HG03439 (cell line): ENCODE measurements around the gene ANO6.
"Not testable (repeated sequence)": the region's sequence is repeated elsewhere in the genome, so short reads cannot be mapped to it uniquely, and the experiment has no call there.

Source experiments
- ATAC-seq: cut with Tn5 transposase; IDR thresholded peaks from one replicate; pipeline ENCODE4 v1.9.1; 2021; ENCODE audit warnings: mild to moderate bottlenecking, moderate library complexity; ENCODE audit not compliant: unreplicated experiment

ANO6 gene

DNA sequence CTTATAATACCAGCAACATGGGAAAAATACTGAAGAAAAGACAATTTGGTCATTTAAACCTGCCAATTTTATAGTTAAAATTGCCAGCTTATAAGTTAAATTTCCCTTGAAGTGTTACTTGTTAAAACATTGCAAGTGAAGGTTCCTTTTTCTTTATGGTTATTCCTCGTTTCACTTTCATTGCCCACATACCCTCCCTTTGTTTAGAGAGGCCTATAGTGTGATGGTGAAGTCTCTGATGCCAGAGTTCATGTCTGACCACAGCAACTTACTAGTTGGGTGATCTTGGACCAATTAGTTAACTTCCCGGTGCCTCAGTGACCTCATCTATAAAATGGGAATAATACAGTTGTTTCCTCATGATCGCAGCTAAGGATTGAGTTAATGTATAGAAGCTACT, 173.5 kb downstream of the ANO6 start:
- no peak for ATAC-seq

DNA sequence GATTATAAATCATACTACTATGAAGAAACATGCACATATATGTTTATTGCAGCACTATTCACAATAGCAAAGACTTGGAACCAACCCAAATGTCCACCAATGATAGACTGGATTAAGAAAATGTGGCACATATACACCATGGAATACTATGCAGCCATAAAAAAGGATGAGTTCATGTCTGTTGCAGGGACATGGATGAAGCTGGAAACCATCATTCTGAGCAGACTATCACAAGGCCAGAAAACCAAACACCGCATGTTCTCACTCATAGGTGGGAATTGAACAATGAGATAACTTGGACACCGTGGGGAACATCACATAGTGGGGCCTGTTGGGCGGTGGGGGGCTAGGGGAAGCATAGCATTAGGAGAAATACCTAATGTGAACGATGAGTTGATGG, 181.6 kb downstream of the ANO6 start:
- not testable (repeated sequence) for ATAC-seq

DNA sequence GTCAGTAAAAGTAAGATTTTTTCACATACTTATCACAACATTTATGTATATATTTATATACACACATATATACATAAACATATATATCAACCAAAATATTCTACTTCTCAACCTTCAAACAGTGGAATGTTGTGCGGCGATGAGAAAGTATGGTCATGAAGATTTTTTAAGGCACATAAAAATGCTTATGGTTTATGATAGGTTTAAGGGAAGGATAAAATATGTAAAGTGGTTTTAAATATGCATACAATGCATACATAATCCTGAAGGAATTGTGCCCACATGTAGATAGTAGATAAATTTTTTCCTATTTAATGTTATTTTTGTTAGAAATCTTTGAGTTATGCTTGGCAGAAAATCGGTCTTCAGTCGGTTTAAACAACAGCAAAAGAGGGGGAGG, 182.7 kb downstream of the ANO6 start:
- ATAC-seq = no peak

DNA sequence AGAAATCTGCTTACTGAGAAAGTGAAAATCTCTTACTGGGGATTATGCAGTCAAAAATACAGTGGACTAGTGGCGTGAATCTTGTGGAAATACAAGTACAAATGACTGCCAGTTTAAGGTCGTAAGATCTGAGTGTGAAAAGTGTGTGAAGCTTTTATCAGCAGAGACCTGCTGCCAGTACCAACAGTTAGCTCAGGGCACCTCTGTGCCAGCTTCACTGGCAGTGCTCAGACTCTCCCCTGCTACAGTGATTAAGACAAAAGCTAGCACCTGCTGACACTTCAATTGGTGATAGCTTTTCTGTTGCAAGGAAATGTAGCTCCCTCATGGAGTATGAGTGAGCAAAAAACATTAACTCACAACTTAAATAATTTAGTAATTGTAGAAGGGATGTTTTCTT, 185.1 kb downstream of the ANO6 start:
- ATAC-seq = no peak

DNA sequence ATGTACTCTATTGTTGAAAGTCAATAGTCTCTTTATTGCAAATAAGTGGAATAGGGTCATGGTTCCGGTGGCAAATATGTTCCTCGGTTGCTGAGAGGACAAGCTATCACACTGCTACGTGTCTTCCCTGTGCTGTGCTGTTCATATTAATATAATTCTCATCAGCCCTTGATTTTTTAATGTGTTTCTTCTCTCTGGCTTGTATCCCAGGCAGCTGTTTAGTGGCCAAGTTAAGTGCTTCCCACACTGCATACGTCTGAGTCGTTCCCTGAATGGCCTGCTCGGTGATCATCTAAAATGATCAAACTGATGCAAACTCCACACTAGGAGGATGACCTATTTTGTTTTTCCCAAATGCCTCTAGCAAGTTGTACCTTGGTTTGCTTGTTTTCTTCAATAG, 186.4 kb downstream of the ANO6 start:
- no peak for ATAC-seq

DNA sequence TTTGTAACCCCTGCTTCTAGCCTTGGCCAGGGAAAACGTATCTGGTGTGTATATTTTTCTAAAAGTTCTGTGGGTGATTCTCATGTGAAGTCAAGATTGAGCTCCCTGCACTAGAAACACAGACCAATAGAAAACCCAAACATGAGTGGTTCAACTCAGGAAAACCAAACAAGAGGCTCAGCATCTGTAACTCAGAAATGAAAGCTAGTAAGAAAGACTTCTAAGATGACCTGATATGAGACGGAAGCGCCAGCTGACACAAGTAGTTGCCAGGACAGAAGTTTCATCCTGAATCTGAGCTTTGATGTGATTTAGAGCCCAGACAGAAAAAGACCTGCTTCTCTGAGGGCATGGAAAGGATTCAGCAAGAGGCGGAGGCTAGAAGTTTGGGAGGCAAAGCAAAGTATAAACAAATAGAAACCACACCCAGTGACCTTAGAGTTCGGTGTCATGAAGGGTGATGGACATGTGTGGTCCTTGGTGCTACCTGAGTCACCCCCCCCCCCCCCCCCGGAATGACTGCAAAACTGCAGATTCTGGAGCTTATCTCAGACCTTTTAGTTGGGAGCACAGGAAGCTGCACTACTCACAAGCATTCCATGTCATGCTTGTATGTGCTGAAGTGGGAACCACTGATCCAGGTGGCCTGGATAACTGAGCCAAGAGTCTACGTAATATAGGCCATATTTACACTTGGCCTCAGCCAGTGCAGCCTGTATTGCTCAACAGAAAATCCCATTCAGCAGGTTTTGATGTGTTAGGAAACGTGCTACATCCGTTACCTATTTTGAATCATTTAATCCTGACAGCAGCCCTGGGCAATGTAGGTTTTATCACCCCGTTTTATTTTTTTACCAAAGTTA, 191.3 kb downstream of the ANO6 start:
- ATAC-seq = no peak

DNA sequence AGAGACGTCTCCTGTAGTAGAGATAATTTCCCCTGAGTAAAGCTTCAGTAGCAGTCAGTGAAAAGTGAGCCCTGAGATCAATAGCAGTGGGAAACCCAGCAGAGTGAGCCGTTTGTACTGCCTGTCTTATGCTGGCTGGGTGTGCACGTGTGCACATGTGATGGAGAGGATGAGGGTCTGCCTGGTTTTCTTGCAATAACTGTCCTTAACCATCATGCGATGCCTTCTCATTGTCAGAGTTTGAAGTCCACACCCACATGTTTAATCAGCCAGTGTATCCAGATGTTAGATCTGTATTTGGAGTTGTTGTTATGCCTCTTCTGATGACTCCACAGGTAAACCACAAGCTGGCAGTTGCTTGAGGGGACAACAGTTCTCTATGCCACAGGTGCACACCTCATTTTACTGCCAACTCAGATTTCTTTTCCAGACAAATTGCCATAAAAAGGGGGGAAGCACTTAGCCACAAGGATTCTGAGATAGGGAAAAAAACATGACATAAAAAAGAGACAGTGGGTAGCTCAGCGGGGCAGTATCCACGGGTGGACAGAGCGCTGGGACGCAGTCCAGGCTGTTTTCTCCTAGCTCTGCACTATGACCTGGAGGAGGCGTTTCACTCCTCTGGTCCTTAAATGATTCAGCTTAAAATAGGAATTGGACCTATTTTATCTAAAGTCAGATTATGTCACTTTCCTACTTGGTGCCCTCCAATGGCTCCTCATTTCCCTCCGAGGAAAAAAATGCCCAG, 192.3 kb downstream of the ANO6 start:
- ATAC-seq = no peak

DNA sequence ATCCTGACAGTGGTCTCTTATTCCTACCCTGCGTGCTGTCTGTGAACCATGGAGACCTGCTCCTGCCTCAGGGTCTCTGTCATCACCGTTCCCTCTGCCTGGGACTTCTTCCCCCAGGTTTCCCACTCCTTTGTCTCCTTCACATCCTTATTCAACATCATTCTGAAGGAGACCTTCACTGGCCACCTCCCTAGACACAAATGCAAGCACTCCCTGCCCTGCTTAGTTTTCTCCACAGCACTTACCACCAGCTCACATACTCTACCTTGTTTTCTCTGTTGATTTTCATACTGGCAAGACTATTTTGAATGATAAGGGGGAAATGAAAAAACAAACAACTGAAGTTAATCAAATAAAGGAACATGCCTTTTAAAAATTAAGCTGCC, 192.8 kb downstream of the ANO6 start:
- ATAC-seq = no peak

DNA sequence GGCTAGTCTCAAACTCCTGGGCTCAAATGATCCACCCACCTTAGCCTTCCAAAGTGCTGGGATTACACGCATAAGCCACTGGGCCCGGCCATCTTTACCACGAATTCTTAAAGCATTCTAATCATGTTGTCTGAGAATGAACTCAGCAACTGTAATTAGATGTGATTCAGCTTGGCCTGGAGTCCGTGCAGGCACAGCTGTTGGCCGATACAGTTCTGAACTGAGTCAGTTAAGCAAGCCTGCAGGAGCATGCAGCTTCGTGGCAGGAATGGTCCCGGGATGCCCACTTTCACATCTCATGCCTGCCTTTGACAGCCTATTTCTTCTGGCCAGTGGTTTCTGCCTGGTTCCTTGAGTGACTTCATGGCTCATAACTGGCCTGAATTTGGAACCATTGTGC, 194.1 kb downstream of the ANO6 start:
- no peak for ATAC-seq

DNA sequence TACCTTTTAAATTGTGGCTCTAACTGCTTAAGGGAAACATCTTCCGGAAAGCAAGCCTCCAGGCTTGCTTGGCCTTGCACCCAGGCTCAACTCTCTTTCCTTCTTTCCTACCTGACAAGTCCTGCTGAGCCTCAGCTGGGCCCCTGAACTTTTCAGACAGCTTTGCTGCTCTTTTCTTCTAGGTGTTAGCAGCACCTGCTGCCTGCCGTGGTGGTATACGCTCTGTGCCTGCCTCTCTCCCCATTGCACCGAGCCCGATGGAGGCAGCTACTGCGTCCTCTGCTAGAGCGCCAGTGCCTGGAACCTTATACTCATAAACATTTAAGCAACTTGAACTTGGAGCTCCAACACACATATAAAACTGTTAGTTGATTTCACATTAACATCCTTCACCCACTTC, 195.7 kb downstream of the ANO6 start:
- no peak for ATAC-seq

DNA sequence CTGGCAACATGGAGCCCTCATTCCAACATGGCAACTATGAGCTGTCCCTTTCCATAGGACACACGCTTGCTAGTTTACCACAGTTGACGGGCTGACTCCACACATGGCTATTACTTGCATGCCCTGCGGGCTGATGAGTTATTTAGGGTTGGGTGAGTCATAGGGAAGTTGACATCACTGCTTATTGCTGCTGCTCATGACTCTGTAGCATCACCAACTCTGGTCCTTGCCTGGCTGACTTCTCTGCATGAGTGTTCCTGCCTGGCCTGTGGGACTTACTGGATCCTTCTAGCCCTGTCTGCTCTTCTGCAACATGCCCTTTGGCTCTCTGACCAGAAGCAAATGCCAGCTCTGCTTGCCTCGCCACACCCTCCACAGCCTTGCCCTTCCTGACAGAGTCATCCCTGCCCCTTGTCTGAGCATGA, 199.5 kb downstream of the ANO6 start:
- ATAC-seq = peak; percentile 95

DNA sequence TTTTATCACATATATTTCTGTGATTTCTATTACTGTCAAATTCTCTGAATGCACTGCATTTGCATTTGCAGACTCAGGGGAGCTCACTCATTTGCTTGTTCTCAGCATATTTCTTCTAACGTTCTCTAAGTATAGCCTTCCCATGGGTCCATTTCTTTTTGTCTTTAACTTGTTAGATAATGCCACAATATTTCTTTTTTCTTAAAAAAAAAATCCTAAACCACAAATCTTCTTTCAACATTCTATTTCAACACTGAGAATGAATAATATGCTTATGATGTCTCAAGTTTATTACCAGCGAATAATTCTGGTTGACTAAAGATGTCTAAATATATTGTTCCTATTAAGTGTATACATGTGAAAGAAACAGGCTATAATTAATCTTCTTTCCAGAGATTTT, 200.2 kb downstream of the ANO6 start:
- no peak for ATAC-seq

DNA sequence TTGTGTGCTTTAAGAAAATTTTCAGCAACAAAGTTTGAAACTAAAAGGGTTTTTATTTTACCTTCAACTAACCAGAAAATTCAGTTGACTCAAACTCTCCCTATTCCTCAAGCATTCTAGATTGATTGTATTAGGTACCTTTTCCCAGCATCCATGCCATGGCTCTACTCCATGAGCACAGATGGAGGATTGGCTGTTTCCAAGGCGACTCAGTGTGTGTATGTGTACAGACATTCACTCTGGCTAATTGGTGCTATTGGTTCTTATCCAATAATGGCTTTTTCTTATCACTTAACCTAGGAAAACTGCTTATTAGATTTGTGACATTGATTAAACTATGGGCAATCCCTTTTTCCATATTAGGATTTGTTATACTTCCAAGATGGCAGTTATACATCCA, 202.6 kb downstream of the ANO6 start:
- no peak for ATAC-seq

DNA sequence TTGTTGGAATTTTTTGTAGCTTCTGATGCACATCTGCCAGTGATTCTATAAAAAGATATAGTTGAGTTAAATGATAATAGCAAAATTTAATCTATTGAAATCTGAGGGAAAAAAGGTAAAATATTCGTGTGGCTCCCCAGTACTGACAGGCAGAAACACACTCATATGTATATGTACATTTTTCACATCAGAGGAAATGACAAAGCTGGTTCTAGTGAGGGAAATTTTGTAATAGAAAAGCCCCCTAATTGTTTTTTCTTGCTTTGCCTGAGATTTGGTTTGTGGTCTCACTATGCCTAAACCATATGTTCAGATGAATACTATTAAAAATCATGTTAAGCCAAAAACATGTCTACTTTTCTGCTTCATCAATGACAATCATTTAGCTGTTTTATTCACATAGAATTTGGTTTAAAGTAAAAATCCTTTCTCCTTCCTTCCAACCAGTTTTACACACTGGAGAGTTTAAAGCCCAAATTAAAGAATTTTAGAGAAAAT, 203.5 kb downstream of the ANO6 start:
- no peak for ATAC-seq

DNA sequence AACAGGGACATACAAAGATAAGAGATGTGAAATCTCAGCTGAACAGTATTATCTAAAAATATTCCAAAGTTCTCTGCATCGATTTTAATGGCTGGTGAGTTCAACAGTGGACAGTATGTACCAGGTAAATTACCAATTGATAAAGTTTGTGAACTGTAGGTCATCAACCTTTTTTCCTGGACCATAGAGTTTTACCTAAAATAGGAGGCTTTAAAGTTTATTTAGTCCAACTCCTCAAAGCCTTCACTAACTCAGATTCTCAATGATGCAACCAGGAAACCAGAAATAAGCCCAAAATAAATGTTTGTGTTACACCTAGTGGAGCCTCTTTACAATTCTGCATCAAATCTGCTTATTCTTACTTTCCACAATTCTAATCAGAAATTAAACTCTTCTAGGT, 205.8 kb downstream of the ANO6 start:
- ATAC-seq = no peak

DNA sequence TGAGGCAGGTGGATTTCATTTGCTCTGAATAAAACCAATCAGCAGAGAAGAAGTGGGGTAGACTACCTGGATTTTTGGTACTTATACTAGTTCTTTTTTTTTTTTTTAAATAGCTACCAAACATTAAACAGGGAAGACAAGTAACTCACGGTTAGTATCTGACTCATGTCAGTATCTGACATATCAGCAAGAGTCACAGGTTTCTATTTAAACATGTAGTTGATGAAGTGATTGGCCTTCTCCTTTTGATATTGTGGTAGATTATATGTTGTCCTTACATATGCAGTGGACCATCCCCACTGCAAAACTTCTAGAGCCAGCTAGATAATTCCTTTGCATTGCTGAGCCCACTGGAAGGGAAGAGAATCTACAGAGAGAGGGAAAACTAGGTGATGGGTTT, 208.0 kb downstream of the ANO6 start:
- no peak for ATAC-seq

DNA sequence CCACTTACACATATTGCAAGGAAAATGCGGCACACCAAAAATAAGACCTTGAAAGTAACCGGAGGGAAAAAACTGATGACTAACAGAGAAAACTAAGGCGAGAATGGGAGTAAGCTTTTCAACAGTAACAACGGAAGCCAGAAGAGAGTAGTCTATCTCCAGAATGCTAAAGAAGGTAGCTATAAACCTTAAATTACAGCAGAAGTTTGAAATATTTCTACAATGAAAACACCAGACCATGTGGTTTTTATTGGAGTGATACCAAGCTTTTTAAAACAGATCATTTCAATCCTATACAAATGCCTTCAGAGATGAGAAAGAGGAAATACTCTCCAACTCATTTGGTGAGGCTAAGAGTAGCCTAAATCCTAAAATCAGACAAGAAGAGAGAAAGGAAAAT, 209.5 kb downstream of the ANO6 start:
- ATAC-seq = no peak

DNA sequence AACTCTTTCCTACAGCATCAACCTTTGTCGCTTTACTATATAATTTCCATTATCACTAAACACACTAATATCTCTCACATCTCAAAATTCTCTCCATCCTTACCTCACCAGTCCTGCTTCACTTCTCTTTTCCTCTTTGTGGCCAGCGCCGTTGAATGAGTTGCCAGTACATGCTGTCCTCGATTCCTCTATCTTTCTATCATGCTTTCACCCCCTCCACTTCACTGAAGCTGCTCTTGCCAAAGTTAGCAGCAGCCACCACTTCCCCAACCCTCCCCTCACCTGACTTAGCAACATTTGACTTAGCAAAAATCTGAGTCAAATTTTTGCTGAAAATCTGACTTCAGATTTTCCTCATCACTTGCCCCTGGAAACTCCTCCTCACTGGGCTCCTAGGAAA, 210.4 kb downstream of the ANO6 start:
- ATAC-seq = no peak

DNA sequence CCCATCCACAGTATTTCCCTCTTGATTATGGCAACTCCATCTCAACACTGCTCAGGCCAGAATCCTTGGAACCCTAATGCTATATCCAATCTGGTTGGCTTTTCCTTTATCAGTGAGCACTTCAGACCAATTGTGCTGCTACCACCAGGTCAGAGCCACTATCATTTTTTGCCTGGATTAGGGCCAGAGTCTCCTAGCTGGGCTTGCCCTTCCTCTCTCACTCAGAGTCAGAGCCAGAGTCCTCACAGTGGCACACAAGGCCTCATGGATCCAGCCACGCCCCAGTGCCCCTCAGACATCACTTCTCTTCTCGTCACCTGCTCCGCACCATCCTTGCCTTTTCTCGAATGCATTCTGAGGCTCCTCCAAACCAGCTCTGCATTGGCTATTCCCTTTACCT, 211.1 kb downstream of the ANO6 start:
- ATAC-seq = no peak

DNA sequence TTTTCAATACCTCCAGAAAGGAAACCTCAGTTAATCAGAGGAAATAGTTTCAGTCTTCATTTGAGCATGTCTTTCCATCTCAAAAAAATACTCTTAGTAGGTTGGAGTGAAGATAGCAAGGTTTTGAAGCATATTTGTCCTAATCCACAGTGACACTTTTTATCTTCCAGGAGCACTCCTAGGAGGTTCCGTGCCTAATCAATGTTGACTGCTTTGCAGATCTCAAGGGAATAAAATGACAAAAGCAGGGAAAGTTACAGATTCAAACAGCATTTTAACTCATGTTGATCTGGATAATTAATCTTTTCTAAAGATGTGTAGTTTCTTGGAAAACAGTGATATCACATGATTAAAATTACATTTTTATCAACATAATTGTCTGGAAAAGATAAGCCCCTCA, 213.9 kb downstream of the ANO6 start:
- no peak for ATAC-seq

DNA sequence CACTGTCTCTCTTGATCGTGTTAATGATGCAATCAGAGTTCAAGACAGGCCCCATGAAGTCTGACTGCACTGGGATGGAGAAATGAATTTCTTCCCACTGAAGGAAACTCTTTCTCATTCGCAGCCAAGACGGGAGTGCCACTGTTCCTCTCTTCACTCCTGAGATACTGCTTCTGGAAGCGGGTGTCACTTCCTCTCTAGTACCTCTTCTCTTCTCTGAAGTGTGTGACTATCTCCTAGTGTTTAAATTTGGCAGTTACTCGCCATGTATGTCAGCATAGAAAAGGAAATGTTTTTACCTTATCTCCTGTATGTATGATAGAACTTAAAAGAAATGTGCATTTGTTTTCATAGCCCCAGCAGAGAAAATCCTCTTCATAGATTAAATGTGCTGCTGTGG, 215.2 kb downstream of the ANO6 start:
- no peak for ATAC-seq

DNA sequence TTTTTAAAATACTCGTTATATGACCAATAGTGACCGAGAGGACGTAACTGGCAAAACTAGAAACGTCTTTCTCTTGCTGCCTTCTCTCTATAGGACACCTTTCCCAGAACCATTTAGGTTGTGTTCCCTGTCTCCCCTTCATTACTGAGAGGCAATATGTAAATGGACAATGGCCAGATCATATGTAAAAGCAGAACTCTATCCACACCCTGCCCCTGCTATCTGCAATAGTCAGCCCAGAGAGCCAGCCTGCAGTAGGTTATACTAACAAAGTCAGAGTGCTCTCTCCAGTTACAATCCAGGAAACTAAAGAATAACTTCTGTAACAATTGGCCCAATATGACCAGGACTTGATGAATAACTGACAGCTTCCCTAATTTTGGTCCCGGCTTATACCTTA, 216.8 kb downstream of the ANO6 start:
- no peak for ATAC-seq
